GM23338 (cell line): Measurements from ENCODE around the gene MAMSTR. TPM values are rescaled to one million over a fixed set of nuclear protein-coding genes. Genes with fewer than 3 reads are reported as not detected.

Source experiments
- ATAC-seq: fragments of 200-7000 bp; cut with Tn5 transposase; 3 replicates; pipeline ENCODE4 v1.9.1; 2020
- DNase-seq: peaks from one replicate; pipeline ENCODE4 v3.0.0-alpha.2; 2015; ENCODE audit warnings: low spot score
- H2AFZ ChIP-seq: fragments of 200-600 bp; sonication (generic); 2 replicates; pipeline ENCODE4 v1.8.0; 2016; ENCODE audit warnings: antibody characterized with exemption, mild to moderate bottlenecking, moderate library complexity
- H3F3A ChIP-seq: fragments of 200-600 bp; sonication (generic); replicated peaks from 2 replicates; pipeline ENCODE4 v1.8.0; 2017; ENCODE audit warnings: antibody characterized with exemption, mixed run types, low read depth
- H3K27ac ChIP-seq: fragments of 200-600 bp; sonication (generic); 2 replicates; pipeline ENCODE4 v1.6.1; 2016; ENCODE audit warnings: low read depth
- H3K27me3 ChIP-seq: fragments of 200-600 bp; sonication (generic); 2 replicates; pipeline ENCODE4 v1.8.0; 2016; ENCODE audit warnings: mild to moderate bottlenecking, mixed run types, moderate library complexity; ENCODE audit not compliant: insufficient read depth
- H3K36me3 ChIP-seq: fragments of 200-600 bp; sonication (generic); 2 replicates; pipeline ENCODE4 v1.8.0; 2016; ENCODE audit warnings: mild to moderate bottlenecking; ENCODE audit not compliant: insufficient read depth
- H3K4me1 ChIP-seq: fragments of 200-600 bp; sonication (generic); 2 replicates; pipeline ENCODE4 v1.8.0; 2016; ENCODE audit warnings: mild to moderate bottlenecking, moderate library complexity; ENCODE audit not compliant: insufficient read depth
- H3K4me2 ChIP-seq: fragments of 200-600 bp; sonication (generic); 2 replicates; pipeline ENCODE4 v1.7.1; 2017; ENCODE audit warnings: mixed run types
- H3K4me3 ChIP-seq: fragments of 200-600 bp; sonication (generic); 2 replicates; pipeline ENCODE4 v1.6.1; 2016; ENCODE audit warnings: mixed run types
- H3K79me2 ChIP-seq: fragments of 200-600 bp; sonication (generic); replicated peaks from 2 replicates; pipeline ENCODE4 v1.8.0; 2017; ENCODE audit warnings: mild to moderate bottlenecking; ENCODE audit not compliant: insufficient read depth
- H3K9me2 ChIP-seq: fragments of 200-600 bp; sonication (generic); 2 replicates; pipeline ENCODE4 v1.8.0; 2017; ENCODE audit not compliant: insufficient read depth
- H4K20me1 ChIP-seq: fragments of 200-600 bp; sonication (generic); replicated peaks from 2 replicates; pipeline ENCODE4 v1.8.0; 2017; ENCODE audit warnings: mild to moderate bottlenecking; ENCODE audit not compliant: insufficient read depth
- H3K27ac Mint-ChIP-seq: 2 replicates; pipeline ENCODE4 v1.8.0; 2020; ENCODE audit warnings: inconsistent platforms, mild to moderate bottlenecking, moderate library complexity, mixed read lengths
- H3K27me3 Mint-ChIP-seq: 3 replicates; pipeline ENCODE4 v1.8.0; 2022; ENCODE audit warnings: low read depth, mild to moderate bottlenecking, moderate library complexity, mixed read lengths, inconsistent platforms; ENCODE audit not compliant: insufficient read depth, poor library complexity
- H3K36me3 Mint-ChIP-seq: 3 replicates; pipeline ENCODE4 v1.8.0; 2021; ENCODE audit warnings: low read depth, mild to moderate bottlenecking, inconsistent platforms, moderate library complexity, mixed read lengths
- H3K4me1 Mint-ChIP-seq: 3 replicates; pipeline ENCODE4 v1.8.0; 2020; ENCODE audit warnings: mild to moderate bottlenecking, inconsistent platforms, mixed read lengths
- H3K4me3 Mint-ChIP-seq: 3 replicates; pipeline ENCODE4 v1.8.0; 2021; ENCODE audit warnings: moderate library complexity, mild to moderate bottlenecking, inconsistent platforms, mixed read lengths
- H3K9me3 Mint-ChIP-seq: 3 replicates; pipeline ENCODE4 v1.8.0; 2020; ENCODE audit warnings: moderate library complexity, mild to moderate bottlenecking, inconsistent platforms, mixed read lengths
- CREB1 ChIP-seq: fragments of 250-450 bp; sonication (Bioruptor Pico); IDR thresholded peaks from 2 replicates; pipeline ENCODE4 v1.5.0; 2020; ENCODE audit warnings: low read depth, mild to moderate bottlenecking, moderate library complexity
- CTCF ChIP-seq, 2 experiments: fragments of 200-600 bp in 1 of 2; sonication (generic) in 1 of 2; conservative IDR thresholded peaks; 2 replicates each; pipeline versions ENCODE4 v1.5.1 to v1.6.1; 2016 to 2017; ENCODE audit warnings: antibody characterized with exemption in 2 of 2, low read depth in 2 of 2, mild to moderate bottlenecking in 2 of 2, moderate library complexity in 1 of 2
- ETS1 ChIP-seq: IDR thresholded peaks from 2 replicates; pipeline ENCODE4 v1.6.1; 2016; ENCODE audit warnings: antibody characterized with exemption
- EZH2 ChIP-seq: fragments of 200-600 bp; sonication (generic); IDR thresholded peaks from one replicate; pipeline ENCODE4 v1.8.0; 2017; ENCODE audit warnings: antibody characterized with exemption, mild to moderate bottlenecking, low read depth; ENCODE audit not compliant: unreplicated experiment
- EZH2phosphoT487 ChIP-seq: fragments of 200-600 bp; sonication (generic); IDR thresholded peaks from one replicate; pipeline ENCODE4 v1.8.1; 2018; ENCODE audit warnings: antibody characterized with exemption; ENCODE audit not compliant: unreplicated experiment
- JUNB ChIP-seq: IDR thresholded peaks from one replicate; pipeline ENCODE4 v1.6.1; 2016; ENCODE audit warnings: antibody characterized with exemption; ENCODE audit not compliant: unreplicated experiment
- NANOG ChIP-seq: IDR thresholded peaks from 2 replicates; pipeline ENCODE4 v1.6.1; 2016; ENCODE audit warnings: antibody characterized with exemption, borderline replicate concordance
- POLR2AphosphoS5 ChIP-seq: IDR thresholded peaks from 2 replicates; pipeline ENCODE4 v1.6.1; 2016; ENCODE audit warnings: antibody characterized with exemption, low read depth
- REST ChIP-seq: IDR thresholded peaks from one replicate; pipeline ENCODE4 v1.6.1; 2018; ENCODE audit warnings: antibody characterized with exemption; ENCODE audit not compliant: unreplicated experiment
- STAT1 ChIP-seq: IDR thresholded peaks from one replicate; pipeline ENCODE4 v1.6.1; 2016; ENCODE audit warnings: antibody characterized with exemption; ENCODE audit not compliant: unreplicated experiment
- ZNF114 ChIP-seq: fragments of 250-450 bp; sonication (Bioruptor Pico); IDR thresholded peaks from 2 replicates; pipeline ENCODE4 v1.5.0; 2020; ENCODE audit warnings: mild to moderate bottlenecking, moderate library complexity
- ZNF331 ChIP-seq: fragments of 250-450 bp; sonication (Bioruptor Pico); IDR thresholded peaks from 2 replicates; pipeline ENCODE4 v1.5.0; 2020; ENCODE audit warnings: low read depth, mild to moderate bottlenecking, moderate library complexity
- ZNF462 ChIP-seq: fragments of 250-450 bp; sonication (Bioruptor Pico); IDR thresholded peaks from 2 replicates; pipeline ENCODE4 v1.5.0; 2020; ENCODE audit warnings: mild to moderate bottlenecking, moderate library complexity
- polyA plus RNA-seq: library from polyadenylated mRNA; unstranded; fragments of >200 nt; fragmentation: Nextera tagmentation; extraction: Ambion mirVana; gene quantifications from 2 replicates; pipeline ENCODE4 v1.2.1, GENCODE V29; 2016
- total RNA-seq: library from RNA; depleted of rRNA; stranded (reverse); fragments of >200 nt; shearing (Covaris generic); gene quantifications from 2 replicates; pipeline ENCODE4 v1.2.3, GENCODE V29; 2014

The MAMSTR gene
- total and polyA plus RNA-seq, 2 experiments from 2014 or later: 1.9 to 2.0 TPM

GRCh38 chr19:48760504-48761205 lies 41.1 kb upstream of the MAMSTR start:
- Mint-ChIP-seq H3K4me3 (no peak overlapping the region), H3K27me3 (peaks cover 17% of the 10 kb centered on the region), H3K36me3 (no peaks in the 10 kb centered on the region), H3K27ac (no peak overlapping the region), H3K4me1 (peaks cover 13% of the 10 kb centered on the region), H3K9me3 (no peaks in the 10 kb centered on the region)
- Histone ChIP-seq H3K27ac (no peak overlapping the region), H4K20me1 (no peaks in the 10 kb centered on the region), H3K36me3 (no peaks in the 10 kb centered on the region), H3F3A (no peaks in the 10 kb centered on the region), H3K4me3 (no peak overlapping the region), H3K79me2 (no peaks in the 10 kb centered on the region), H3K4me1 (peaks cover 12% of the 10 kb centered on the region), H3K9me2 (no peaks in the 10 kb centered on the region), H3K27me3 (no peaks in the 10 kb centered on the region), H2AFZ (peak overlapping the region; percentile 72), H3K4me2 (no peak overlapping the region)
- TF ChIP-seq REST: no peak
- no peak for TF ChIP-seq ZNF462 (CRISPR knock-in tag)
- TF ChIP-seq EZH2: no peak
- no peak for TF ChIP-seq ZNF114 (CRISPR knock-in tag)
- TF ChIP-seq EZH2phosphoT487: no peak
- TF ChIP-seq ZNF331: no peak
- no peak for TF ChIP-seq NANOG
- no peak for TF ChIP-seq STAT1
- no peak for TF ChIP-seq CTCF (conservative IDR thresholded peaks at IDR 0.05; ENCODE audit: low read depth in 2 of 2)
- TF ChIP-seq POLR2AphosphoS5: no peak
- no peak for TF ChIP-seq JUNB
- no peak for TF ChIP-seq ETS1
- TF ChIP-seq CREB1 (CRISPR knock-in tag): no peak
- DNase-seq (no peak), ATAC-seq (no peak)
